SK-N-SH treated with all-trans-retinoic acid at 6 μM for 48 hours (cell line): ENCODE results near the gene CHMP6.

Source experiments
- CREB5 ChIP-seq: fragments of 250-450 bp; sonication (Bioruptor Pico); IDR thresholded peaks from 2 replicates; pipeline ENCODE4 v1.5.1; 2020; ENCODE audit warnings: low read depth, mild to moderate bottlenecking, moderate library complexity
- ESRRG ChIP-seq: fragments of 250-450 bp; sonication (Bioruptor Pico); IDR thresholded peaks from 2 replicates; pipeline ENCODE4 v1.6.1; 2021; ENCODE audit warnings: mild to moderate bottlenecking
- ISL1 ChIP-seq: fragments of 250-450 bp; sonication (Bioruptor Pico); IDR thresholded peaks from 2 replicates; pipeline ENCODE4 v2.1.2; 2022; ENCODE audit warnings: mild to moderate bottlenecking, moderate library complexity
- RARB ChIP-seq: fragments of 250-450 bp; sonication (Bioruptor Pico); IDR thresholded peaks from 2 replicates; pipeline ENCODE4 v1.8.0; 2021; ENCODE audit warnings: mild to moderate bottlenecking, moderate library complexity
- TSHZ2 ChIP-seq: fragments of 250-450 bp; sonication (Bioruptor Pico); IDR thresholded peaks from 2 replicates; pipeline ENCODE4 v1.5.0; 2020; ENCODE audit warnings: mild to moderate bottlenecking, moderate library complexity
- ZC3H10 ChIP-seq: fragments of 250-450 bp; sonication (Bioruptor Pico); IDR thresholded peaks from 2 replicates; pipeline ENCODE4 v1.5.1; 2021; ENCODE audit warnings: mild to moderate bottlenecking, moderate library complexity
- ZNF565 ChIP-seq: fragments of 450-650 bp; formaldehyde crosslinking; conservative IDR thresholded peaks from 2 replicates; pipeline ENCODE4 v1.5.0; 2020; ENCODE audit warnings: low read depth, mild to moderate bottlenecking, moderate library complexity
- ZNF8 ChIP-seq: fragments of 450-650 bp; formaldehyde crosslinking; IDR thresholded peaks from 2 replicates; pipeline ENCODE4 v1.5.0; 2020; ENCODE audit warnings: mild to moderate bottlenecking, moderate library complexity
- TF ChIP-seq, protein P1 (sequence below): fragments of 250-450 bp; sonication (Bioruptor Pico); IDR thresholded peaks from 2 replicates; pipeline ENCODE4 v1.8.0; 2020; ENCODE audit warnings: mild to moderate bottlenecking, moderate library complexity, borderline replicate concordance

DNA sequence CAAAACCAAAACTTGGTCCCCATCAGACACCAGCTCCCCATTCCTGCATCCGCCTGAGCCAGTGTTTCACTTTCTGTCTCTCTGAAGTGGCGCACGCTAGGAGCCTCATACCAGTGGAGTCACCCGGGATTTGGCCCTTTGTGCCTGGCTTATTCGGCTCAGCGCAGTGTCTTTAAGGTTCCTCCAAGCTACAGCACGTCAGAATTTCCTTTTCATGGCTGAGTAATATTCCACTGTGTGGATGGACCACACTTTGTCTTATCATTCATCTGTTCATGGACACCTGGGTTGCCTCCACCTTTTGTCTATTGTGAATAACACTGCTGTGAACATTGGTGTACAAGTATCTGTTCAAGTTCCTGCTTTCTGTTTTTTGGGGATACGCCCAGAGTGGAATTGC, 45.2 kb upstream of the CHMP6 start:
- TF ChIP-seq ZC3H10 (CRISPR knock-in tag) (no peak), CREB5 (CRISPR knock-in tag) (no peak), ESRRG (CRISPR knock-in tag) (no peak), TSHZ2 (CRISPR knock-in tag) (no peak), RARB (no peak), ISL1 (CRISPR knock-in tag) (no peak), ZNF8 (CRISPR knock-in tag) (no peak), ZNF565 (CRISPR knock-in tag) (no peak)
- TF ChIP-seq, protein P1, sequence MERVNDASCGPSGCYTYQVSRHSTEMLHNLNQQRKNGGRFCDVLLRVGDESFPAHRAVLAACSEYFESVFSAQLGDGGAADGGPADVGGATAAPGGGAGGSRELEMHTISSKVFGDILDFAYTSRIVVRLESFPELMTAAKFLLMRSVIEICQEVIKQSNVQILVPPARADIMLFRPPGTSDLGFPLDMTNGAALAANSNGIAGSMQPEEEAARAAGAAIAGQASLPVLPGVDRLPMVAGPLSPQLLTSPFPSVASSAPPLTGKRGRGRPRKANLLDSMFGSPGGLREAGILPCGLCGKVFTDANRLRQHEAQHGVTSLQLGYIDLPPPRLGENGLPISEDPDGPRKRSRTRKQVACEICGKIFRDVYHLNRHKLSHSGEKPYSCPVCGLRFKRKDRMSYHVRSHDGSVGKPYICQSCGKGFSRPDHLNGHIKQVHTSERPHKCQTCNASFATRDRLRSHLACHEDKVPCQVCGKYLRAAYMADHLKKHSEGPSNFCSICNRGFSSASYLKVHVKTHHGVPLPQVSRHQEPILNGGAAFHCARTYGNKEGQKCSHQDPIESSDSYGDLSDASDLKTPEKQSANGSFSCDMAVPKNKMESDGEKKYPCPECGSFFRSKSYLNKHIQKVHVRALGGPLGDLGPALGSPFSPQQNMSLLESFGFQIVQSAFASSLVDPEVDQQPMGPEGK (CRISPR knock-in tag), result no peak
